OCI-LY7 (cell line): ENCODE data around the gene ROBO3.

ENCODE experiments used
- EZH2phosphoT487 ChIP-seq: fragments of 200-600 bp; sonication (generic); IDR thresholded peaks from 2 replicates; pipeline ENCODE4 v1.6.1; 2018; ENCODE audit warnings: low read depth, borderline replicate concordance, mild to moderate bottlenecking, mixed run types, antibody characterized with exemption, low read length, moderate library complexity, mixed read lengths
- TF ChIP-seq, protein P1 (sequence below): fragments of 200-600 bp; sonication (generic); conservative IDR thresholded peaks from 2 replicates; pipeline ENCODE4 v1.5.1; 2014; ENCODE audit warnings: mild to moderate bottlenecking, antibody characterized with exemption, low read length, moderate library complexity, mixed read lengths

DNA sequence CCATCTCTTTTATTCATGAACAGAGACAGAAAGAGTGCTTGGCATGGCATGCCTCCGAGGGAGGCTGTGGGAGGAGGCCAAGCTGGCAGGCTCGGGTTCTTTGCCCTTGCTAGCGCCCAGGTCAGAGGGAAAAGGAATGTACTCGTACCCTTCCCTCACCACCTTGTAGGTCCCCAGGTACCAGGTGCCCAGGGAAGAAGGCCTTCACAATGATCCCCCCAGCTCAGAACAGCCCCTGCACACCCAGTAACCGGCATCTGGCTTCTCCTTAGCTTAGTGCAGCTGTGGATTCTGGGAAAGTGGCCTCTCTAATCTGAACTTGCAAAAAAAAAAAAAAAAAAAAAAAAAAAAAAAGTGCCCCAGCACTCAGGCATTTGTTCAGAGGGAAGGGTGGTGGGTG, 55.1 kb downstream of the ROBO3 start:
- TF ChIP-seq, protein P1, sequence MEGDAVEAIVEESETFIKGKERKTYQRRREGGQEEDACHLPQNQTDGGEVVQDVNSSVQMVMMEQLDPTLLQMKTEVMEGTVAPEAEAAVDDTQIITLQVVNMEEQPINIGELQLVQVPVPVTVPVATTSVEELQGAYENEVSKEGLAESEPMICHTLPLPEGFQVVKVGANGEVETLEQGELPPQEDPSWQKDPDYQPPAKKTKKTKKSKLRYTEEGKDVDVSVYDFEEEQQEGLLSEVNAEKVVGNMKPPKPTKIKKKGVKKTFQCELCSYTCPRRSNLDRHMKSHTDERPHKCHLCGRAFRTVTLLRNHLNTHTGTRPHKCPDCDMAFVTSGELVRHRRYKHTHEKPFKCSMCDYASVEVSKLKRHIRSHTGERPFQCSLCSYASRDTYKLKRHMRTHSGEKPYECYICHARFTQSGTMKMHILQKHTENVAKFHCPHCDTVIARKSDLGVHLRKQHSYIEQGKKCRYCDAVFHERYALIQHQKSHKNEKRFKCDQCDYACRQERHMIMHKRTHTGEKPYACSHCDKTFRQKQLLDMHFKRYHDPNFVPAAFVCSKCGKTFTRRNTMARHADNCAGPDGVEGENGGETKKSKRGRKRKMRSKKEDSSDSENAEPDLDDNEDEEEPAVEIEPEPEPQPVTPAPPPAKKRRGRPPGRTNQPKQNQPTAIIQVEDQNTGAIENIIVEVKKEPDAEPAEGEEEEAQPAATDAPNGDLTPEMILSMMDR = no peak
- TF ChIP-seq EZH2phosphoT487 = no peak
